OCI-LY7 (cell line): ENCODE results near the gene CEP76.

Source experiments
- EZH2phosphoT487 ChIP-seq: fragments of 200-600 bp; sonication (generic); IDR thresholded peaks from 2 replicates; pipeline ENCODE4 v1.6.1; 2018; ENCODE audit warnings: low read depth, borderline replicate concordance, mild to moderate bottlenecking, mixed run types, antibody characterized with exemption, low read length, moderate library complexity, mixed read lengths
- TF ChIP-seq, protein P1 (sequence below): fragments of 200-600 bp; sonication (generic); conservative IDR thresholded peaks from 2 replicates; pipeline ENCODE4 v1.5.1; 2014; ENCODE audit warnings: mild to moderate bottlenecking, antibody characterized with exemption, low read length, moderate library complexity, mixed read lengths

DNA sequence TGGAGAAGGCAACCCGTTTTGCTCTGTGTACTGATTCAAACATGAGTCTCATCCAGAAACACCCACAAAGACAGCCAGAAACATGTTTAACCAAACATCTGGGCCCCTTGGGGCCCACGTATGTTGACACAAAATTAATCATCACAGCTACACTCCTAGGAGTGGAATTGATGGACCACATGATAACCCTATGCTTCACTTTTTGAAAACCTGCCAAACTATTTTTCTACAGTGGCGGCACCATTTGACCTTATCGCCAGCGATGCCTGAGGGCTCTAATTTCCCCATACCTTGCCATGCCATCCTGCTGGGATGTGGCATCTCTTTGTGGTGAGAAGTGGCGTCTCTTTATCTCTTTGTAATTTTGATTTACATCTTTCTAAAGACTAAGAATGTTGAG, 38.8 kb upstream of the CEP76 start:
- TF ChIP-seq, protein P1, sequence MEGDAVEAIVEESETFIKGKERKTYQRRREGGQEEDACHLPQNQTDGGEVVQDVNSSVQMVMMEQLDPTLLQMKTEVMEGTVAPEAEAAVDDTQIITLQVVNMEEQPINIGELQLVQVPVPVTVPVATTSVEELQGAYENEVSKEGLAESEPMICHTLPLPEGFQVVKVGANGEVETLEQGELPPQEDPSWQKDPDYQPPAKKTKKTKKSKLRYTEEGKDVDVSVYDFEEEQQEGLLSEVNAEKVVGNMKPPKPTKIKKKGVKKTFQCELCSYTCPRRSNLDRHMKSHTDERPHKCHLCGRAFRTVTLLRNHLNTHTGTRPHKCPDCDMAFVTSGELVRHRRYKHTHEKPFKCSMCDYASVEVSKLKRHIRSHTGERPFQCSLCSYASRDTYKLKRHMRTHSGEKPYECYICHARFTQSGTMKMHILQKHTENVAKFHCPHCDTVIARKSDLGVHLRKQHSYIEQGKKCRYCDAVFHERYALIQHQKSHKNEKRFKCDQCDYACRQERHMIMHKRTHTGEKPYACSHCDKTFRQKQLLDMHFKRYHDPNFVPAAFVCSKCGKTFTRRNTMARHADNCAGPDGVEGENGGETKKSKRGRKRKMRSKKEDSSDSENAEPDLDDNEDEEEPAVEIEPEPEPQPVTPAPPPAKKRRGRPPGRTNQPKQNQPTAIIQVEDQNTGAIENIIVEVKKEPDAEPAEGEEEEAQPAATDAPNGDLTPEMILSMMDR, result no peak
- no peak for TF ChIP-seq EZH2phosphoT487
